Ureter (tissue), 1 donor: ENCODE data around the gene RUNDC3A. TPM values are rescaled to one million over a fixed set of nuclear protein-coding genes. Genes with fewer than 3 reads are reported as not detected.

Experiments
- DNase-seq: peaks from one replicate; pipeline ENCODE4 v3.0.0-alpha.2; 2020; ENCODE audit warnings: low spot score
- total RNA-seq: library from RNA; stranded (reverse); gene quantifications from one replicate; pipeline ENCODE4 v1.2.4, GENCODE V29; 2023
- donor health status: DM: yes; HTN: yes; CAD: no.

The RUNDC3A gene
- 1.3 TPM for total RNA-seq

- peak; percentile 85 for DNase-seq
Observed at GRCh38 chr17:44308320-44308818, at the start of gene RUNDC3A. Gene RUNDC3A, plus strand, starts transcription at chr17:44308601. Its CDS starts 232 bp downstream, at chr17:44308833.

DNA sequence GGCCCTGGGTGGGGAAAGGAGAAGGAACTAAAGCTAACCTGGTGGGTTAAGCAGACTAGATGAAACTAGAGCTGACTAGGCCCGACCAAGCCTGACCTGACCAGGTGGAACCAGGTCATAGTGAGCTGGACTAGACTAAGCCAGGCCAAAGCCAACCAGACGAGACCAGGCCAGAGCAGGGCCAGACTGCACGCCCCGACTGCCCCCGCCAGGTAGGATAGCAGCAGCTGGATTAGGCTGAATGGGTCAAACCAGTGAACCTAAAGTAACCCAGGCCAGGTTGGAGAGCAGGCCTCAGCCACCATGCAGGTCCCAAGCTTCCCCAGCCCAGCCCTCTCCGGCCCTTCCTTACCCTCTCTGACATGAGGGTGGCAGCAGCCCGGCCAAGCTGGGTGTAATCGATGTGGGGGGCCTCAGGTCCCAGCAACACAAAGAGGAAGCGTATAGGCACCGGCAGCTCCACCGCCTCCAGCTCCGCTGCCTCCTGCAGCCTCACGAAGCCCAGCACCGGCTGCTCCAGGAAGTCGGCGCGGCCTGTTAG lies 49.5 kb upstream of the RUNDC3A start:
- no peak for DNase-seq

GRCh38 chr17:44260296-44260695 lies 48.1 kb upstream of the RUNDC3A start:
- no peak for DNase-seq

DNA sequence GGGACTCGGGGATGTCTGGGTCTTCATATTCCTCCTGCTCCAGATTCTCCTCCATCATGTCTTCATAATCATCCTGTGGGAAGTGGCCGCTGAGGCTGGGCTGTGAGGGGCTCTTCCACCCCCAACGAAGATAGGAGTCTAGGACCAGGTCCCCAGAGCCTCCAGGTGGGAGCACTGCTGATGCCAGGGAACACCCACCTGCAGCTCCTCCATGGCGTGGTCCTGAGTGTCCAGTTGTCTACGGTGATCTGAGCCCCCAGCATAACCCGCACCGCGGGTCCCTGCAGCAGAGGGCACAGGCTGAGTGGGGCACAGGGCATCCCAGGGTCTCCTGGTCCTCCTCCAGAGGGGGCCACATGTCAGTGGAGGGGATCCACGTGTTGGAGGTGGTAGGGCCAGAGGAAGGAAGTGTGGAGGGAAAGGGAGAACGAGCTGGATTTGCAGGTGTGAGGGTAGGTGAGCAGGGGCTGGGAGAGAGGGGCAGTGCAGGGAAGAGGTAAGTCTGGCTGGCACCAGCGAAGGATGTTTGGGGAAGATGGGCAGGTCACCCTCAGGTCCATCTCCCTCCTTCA lies 45.7 kb upstream of the RUNDC3A start:
- DNase-seq: no peak

- no peak for DNase-seq
Observed at GRCh38 chr17:44263345-44263902, 45.0 kb upstream of the RUNDC3A start.

DNA sequence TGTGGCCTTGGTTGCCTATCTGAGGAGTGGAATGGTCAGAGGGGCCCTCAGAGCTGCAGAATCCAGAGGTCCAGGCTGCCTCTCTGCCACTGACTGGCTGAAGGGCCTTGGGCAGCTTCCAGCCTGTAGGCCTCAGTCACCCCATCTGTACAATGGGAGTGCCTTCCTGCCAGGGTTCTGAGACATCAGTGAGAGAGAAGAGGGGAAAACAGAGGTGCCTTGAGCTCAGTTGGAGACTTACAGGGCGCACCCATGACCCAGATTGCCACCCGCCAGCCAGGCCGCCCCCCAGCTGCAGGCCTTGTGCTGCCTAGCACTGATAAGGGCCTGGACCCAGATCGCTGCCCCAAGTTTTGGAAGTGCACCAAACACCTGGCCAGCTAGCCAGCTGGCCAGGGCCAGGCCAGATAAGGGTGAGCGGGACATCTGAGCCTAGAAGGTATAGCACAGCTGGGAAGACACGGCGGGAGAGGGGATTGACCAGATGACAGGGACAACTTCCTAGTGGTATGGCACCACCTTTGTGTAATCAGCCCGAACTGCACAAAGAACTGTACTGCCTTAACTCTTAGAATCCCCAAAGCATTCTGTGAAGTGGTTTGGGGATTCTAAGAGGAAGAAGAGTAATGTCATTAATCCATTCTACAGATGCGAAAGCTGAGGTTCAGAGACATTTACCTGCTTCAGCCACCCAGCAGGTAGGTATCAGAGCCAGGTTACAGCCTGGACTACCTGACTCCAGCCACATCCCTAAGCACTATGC lies 41.8 kb upstream of the RUNDC3A start:
- no peak for DNase-seq

GRCh38 chr17:44267165-44267455 lies 41.3 kb upstream of the RUNDC3A start:
- no peak for DNase-seq

DNA sequence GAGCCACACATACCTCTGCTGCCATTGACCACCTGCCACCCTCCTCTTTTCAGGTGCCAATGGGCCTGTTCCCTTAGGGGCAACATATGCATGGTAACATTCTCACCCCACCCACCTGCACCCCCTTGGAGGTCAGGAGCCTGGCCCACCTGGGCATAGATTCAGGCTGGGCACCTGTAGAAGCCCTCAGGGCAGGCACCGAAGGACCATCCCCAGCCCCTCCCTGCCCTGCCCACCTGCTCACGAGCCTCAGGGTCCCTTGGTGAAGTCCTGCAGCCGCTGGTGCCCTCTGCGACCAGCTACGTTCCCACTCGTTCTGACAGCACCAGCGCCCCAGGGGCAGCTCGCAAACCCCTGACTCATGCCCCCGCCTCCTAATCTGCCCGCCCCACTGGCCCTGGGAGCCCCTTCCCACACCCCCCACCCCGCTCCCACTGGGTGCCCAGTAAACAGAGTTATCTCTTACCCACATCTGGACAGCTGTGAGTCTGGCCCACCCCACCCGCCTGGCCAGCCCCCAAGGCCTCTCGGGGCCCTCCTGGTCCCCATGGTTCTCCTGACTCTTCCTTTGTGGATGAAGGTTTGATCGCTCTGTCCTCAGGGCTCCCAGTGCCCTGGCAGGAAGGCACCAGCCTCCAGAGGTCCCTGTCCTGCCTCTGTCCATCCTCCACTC lies 40.4 kb upstream of the RUNDC3A start, which contains the start of gene SLC4A1:
Gene SLC4A1, minus strand, starts transcription at position 318 of the 673 bp plus-strand sequence. CDS start 5,269 bp downstream, outside the sequence.
- no peak for DNase-seq

GRCh38 chr17:44268709-44269534 lies 39.5 kb upstream of the RUNDC3A start:
- DNase-seq: no peak

GRCh38 chr17:44269535-44270240 lies 38.7 kb upstream of the RUNDC3A start:
- no peak for DNase-seq

- no peak for DNase-seq
Observed at GRCh38 chr17:44272321-44272951, 36.0 kb upstream of the RUNDC3A start.

DNA sequence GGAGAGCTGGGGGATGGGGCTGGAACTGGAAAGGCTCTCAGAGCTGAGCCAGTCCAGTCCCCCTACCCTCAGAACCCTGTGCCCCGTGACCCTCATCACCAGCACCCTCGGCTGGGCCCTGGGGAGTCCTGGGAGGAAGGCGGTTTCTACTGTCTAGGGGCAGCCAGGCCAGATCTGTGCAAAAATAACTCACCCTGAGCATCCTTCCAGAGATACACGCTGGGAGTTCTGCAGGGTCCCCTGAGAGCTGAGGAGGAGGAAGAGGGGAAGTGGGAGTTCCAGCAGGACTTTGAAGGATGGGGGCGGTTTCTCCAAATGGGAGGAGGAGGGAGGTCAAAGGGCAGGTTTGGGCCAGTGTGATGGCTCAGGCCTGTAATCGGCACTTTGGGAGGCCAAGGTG lies 35.4 kb upstream of the RUNDC3A start:
- DNase-seq: no peak

DNA sequence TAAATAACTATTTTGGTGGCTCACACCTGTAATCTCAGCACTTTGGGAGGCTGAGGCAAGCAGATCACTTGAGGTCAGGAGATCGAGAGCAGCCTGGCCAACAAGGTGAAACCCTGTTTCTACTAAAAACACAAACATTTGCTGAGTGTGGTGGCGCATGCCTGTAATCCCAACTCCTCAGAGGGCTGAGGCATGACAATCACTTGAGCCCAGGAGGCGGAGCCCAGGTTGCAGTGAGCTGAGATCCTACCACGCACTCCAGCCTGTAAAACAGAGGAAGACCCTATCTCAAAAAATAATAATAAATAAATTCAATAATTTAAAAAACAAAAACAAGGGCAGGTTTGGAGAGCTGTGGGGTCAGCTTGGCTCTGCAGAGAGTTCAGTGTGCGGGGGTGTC lies 34.8 kb upstream of the RUNDC3A start:
- no peak for DNase-seq

DNA sequence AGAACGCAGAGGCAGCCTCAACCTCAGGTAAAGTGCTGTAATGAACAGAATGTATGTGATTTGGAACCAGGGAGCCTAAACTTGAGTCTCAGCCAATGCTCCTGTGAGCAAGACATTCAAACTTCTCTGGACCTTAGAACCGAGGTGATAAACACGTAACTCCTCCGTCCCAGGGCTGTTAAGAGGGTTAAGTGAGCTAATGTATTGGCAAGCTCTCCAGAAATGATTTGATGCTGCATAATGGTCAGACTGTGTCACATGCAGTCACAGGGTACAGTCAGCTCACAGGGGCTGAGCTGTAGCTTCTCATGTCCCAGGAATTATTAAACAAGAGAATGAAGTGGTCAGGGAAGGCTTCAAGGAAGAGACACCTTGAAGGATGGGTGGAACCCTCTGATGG lies 30.4 kb upstream of the RUNDC3A start:
- no peak for DNase-seq

- no peak for DNase-seq
Observed at GRCh38 chr17:44279346-44279665, 29.1 kb upstream of the RUNDC3A start.

DNA sequence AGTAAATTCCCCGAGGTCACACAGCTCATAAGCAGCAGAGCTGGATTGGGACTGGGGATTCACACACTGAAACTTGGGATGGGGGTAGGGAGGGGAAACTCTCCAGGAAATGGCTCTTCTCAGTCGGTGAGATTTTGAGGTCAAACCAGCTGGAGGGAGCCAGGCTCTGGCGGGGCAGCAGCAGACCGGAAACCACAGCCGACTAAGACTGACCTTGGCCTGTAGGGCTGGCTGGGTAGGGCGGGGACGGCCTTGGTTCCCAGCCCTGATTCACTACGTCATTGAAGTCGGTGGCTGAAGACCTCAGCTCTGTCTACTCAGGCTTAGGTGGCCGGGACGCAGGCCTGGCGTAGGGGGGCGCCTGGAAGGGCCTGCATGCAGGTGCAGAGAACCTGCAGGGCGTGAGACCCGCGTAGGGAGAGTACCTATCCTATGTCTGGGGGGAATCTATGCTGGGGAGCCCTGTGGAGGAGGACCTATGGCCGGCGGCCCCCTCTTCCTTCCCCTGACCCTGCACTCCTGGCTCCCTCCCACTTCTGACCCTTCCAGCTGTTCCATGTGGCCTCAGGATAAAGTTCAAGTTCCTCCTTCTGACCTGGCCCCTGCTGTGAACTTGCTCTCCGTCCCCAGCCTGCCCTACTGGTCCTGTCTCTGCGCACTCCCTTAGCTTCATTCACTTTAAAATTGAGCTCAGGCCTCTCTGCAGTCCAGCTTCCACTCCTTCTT lies 28.6 kb upstream of the RUNDC3A start:
- peak; percentile 64 for DNase-seq

DNA sequence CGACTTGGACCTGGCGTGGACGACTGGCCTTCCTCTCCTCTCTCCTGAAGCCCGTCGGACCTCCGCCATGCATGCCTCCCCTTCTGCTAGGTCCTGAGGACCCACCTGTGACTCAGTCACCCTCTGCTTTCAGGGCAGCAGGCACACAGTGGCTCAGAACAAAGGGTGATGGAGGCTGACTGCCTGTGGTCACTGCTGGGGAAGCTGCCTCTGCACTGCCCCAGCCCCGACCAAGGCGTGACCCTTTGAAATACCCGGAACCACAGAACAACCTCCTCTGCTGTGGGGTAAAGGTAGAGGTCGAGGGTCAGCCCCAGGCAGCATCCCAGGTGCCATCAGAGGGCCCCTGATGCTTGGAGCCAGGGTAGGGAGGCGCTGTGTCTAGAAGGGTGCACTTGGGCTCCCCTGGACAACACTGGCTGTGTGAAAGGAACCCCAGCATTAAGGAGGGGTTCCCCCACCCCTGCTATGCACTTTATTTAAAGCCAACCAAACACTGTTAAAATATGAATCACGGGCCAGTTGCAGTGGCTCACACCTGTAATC lies 27.9 kb upstream of the RUNDC3A start:
- no peak for DNase-seq

GRCh38 chr17:44281570-44281969 lies 26.8 kb upstream of the RUNDC3A start:
- DNase-seq: no peak

- no peak for DNase-seq
Observed at GRCh38 chr17:44282264-44282663, 26.1 kb upstream of the RUNDC3A start.
